ENCODE measurements around the gene MYH16. TPM values are rescaled to one million over a fixed set of nuclear protein-coding genes. Genes with fewer than 3 reads are reported as not detected.

Gene MYH16
- total and polyA plus RNA-seq, 5 donors from 2014 or later = not detected

GRCh38 chr7:99359465-99360154, 87.0 kb downstream of the MYH16 start:
- no peak overlapping the region for H3K27ac Mint-ChIP-seq
- no peaks in the 10 kb centered on the region for H3K9me3 Mint-ChIP-seq
- Histone ChIP-seq H3K36me3 (ENCODE audit: control insufficient read depth, insufficient read depth, low read length) (peaks cover 79% of the 10 kb centered on the region), H3K27me3 (ENCODE audit: control insufficient read depth, insufficient read depth, low read length) (no peaks in the 10 kb centered on the region), H3K4me1 (ENCODE audit: control insufficient read depth, insufficient read depth, low read length, poor library complexity, severe bottlenecking) (no peaks in the 10 kb centered on the region), H3K4me3 (ENCODE audit: low read depth, low read length) (no peak overlapping the region), H3K27ac (ENCODE audit: insufficient read depth, low read length, poor library complexity, severe bottlenecking) (no peak overlapping the region), H3K9me3 (ENCODE audit: control insufficient read depth in 2 of 2, low read length in 2 of 2) (no peaks in the 10 kb centered on the region)
- no peak overlapping the region for H3K4me3 Mint-ChIP-seq
- no peak for ATAC-seq (ENCODE audit: low read depth in 2 of 2)
- DNase-seq = no peak
- H3K27me3 Mint-ChIP-seq = no peaks in the 10 kb centered on the region
- H3K4me1 Mint-ChIP-seq = peaks cover 0 to under 1% (median 0%) of the 10 kb centered on the region in 4 donors
- peaks cover 31% of the 10 kb centered on the region for H3K36me3 Mint-ChIP-seq

Other genes starting within 250 kb of the MYH16 start
- 35.3 TPM for gene SMURF1, start 128.7 kb upstream of the MYH16 start, total RNA-seq
- gene SMURF1, start 128.7 kb upstream of the MYH16 start, polyA plus RNA-seq = 1 to 10 TPM; 1.3 to 2.1 (median 1.6) TPM
- gene KPNA7, start 64.7 kb upstream of the MYH16 start, total RNA-seq = not detected
- not detected for gene KPNA7, start 64.7 kb upstream of the MYH16 start, polyA plus RNA-seq
- gene ARPC1A, start 53.1 kb downstream of the MYH16 start, total RNA-seq = 42.5 TPM
- 10 to 100 TPM; 70.2 to 79.0 (median 75.9) TPM for gene ARPC1A, start 53.1 kb downstream of the MYH16 start, polyA plus RNA-seq
- gene ARPC1B, start 101.9 kb downstream of the MYH16 start, total RNA-seq = 205 TPM
- 100 to 1,000 TPM; 602 to 898 (median 659) TPM for gene ARPC1B, start 101.9 kb downstream of the MYH16 start, polyA plus RNA-seq
- gene PDAP1, start 135.8 kb downstream of the MYH16 start, total RNA-seq = 52.8 TPM
- 10 to 100 TPM; 17.2 to 27.5 (median 19.7) TPM for gene PDAP1, start 135.8 kb downstream of the MYH16 start, polyA plus RNA-seq
- gene BUD31, start 136.1 kb downstream of the MYH16 start, total RNA-seq = 130 TPM
- gene BUD31, start 136.1 kb downstream of the MYH16 start, polyA plus RNA-seq = 100 to 1,000 TPM; 175 to 251 (median 224) TPM
- 3.2 TPM for gene PTCD1, start 166.0 kb downstream of the MYH16 start, total RNA-seq
- 1 to 10 TPM in 3 of 4 donors, under 1 TPM in 1; 0.91 to 3.8 (median 3.1) TPM for gene PTCD1, start 166.0 kb downstream of the MYH16 start, polyA plus RNA-seq
- 43.7 TPM for gene CPSF4, start 166.1 kb downstream of the MYH16 start, total RNA-seq
- gene CPSF4, start 166.1 kb downstream of the MYH16 start, polyA plus RNA-seq = 10 to 100 TPM; 19.4 to 28.8 (median 23.1) TPM
- gene ATP5MF, start 193.3 kb downstream of the MYH16 start, total RNA-seq = 117 TPM
- gene ATP5MF, start 193.3 kb downstream of the MYH16 start, polyA plus RNA-seq = 100 to 1,000 TPM; 433 to 595 (median 475) TPM
- gene ZNF789, start 200.1 kb downstream of the MYH16 start, total RNA-seq = 15.8 TPM
- 1 to 10 TPM; 4.2 to 6.9 (median 6.2) TPM for gene ZNF789, start 200.1 kb downstream of the MYH16 start, polyA plus RNA-seq
- gene ZNF394, start 227.4 kb downstream of the MYH16 start, total RNA-seq = 224 TPM
- gene ZNF394, start 227.4 kb downstream of the MYH16 start, polyA plus RNA-seq = 10 to 100 TPM; 53.9 to 72.0 (median 69.4) TPM
- 5.8 TPM for gene ZKSCAN5, start 231.8 kb downstream of the MYH16 start, total RNA-seq
- gene ZKSCAN5, start 231.8 kb downstream of the MYH16 start, polyA plus RNA-seq = 1 to 10 TPM; 2.8 to 5.0 (median 4.2) TPM